Endothelial cell of umbilical vein (primary cell): ENCODE measurements around the gene PDCD1.

Source experiments
- FOS ChIP-seq: IDR thresholded peaks from 2 replicates; pipeline ENCODE4 v1.6.1; 2011; ENCODE audit warnings: mild to moderate bottlenecking, low read length, moderate library complexity, borderline replicate concordance; ENCODE audit not compliant: insufficient read depth
- TF ChIP-seq, protein P1 (sequence below), 2 donors: IDR thresholded peaks; 1 replicate in 1 of 2; 2 replicates in 1 of 2; pipeline ENCODE4 v1.5.1; 2011; ENCODE audit warnings: low read length in 2 of 2, mild to moderate bottlenecking in 2 of 2, moderate library complexity in 2 of 2, control low read depth in 1 of 2, inconsistent platforms in 1 of 2, low read depth in 1 of 2; ENCODE audit not compliant: insufficient read depth in 1 of 2; ENCODE audit errors: extremely low read depth in 1 of 2

DNA sequence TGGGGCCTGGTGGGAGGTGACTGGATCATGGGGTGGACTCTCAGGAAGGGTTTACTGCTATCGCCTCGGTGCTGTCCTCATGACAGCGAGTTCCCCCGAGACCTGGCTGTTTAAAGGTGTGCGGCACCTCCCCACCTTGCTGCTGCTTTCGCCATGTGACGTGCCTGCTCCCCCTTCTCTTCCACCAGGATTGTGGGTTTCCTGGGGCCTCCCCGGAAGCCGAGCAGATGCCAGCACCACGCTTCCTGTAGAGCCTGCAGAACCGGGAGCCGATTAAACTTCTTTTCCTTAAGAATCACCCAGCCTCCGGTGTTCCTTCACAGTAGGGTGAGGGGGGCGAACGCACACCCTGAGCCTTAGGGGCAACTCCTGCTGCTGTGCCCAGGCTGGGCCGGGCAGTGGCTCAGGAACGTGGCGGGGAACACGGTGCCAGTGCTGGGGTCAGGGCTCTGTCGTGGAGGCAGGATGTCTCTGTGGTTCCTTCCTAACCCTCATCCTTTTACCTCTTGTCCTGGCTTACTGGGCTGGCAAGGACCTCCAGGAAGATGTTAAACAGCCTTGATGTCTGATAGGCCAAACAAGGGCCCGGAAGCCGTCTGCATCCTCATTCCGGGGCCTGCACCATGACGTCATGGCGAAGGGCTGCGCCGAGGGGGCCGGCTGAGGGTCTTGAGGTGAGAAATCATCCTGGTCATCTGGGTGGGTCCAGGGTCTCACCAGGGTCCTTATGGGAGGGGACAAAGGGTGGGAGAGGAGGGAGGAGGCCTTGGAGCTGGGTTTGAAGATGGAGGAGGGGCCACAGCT, 37.0 kb downstream of the PDCD1 start:
- no peak for TF ChIP-seq FOS
- TF ChIP-seq, protein P1, sequence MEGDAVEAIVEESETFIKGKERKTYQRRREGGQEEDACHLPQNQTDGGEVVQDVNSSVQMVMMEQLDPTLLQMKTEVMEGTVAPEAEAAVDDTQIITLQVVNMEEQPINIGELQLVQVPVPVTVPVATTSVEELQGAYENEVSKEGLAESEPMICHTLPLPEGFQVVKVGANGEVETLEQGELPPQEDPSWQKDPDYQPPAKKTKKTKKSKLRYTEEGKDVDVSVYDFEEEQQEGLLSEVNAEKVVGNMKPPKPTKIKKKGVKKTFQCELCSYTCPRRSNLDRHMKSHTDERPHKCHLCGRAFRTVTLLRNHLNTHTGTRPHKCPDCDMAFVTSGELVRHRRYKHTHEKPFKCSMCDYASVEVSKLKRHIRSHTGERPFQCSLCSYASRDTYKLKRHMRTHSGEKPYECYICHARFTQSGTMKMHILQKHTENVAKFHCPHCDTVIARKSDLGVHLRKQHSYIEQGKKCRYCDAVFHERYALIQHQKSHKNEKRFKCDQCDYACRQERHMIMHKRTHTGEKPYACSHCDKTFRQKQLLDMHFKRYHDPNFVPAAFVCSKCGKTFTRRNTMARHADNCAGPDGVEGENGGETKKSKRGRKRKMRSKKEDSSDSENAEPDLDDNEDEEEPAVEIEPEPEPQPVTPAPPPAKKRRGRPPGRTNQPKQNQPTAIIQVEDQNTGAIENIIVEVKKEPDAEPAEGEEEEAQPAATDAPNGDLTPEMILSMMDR (IDR thresholded peaks at IDR 0.05; ENCODE audit: extremely low read depth in 1 of 2, insufficient read depth in 1 of 2, low read depth in 1 of 2, low read length in 2 of 2) = no peak
